ENCODE measurements around the gene PPP6R1. TPM values are rescaled to one million over a fixed set of nuclear protein-coding genes. Genes with fewer than 3 reads are reported as not detected.

The PPP6R1 gene
- polyA plus RNA-seq, 1 of the 3 experiments (the other 2 are of a cell fraction): 47.8 TPM

GRCh38 chr19:55305983-55306562 lies 47.3 kb upstream of the PPP6R1 start (continued):
- TF ChIP-seq RCOR1 (IDR thresholded peaks at IDR 0.05; ENCODE audit: low read length) (no peak), POLR2AphosphoS5 (IDR thresholded peaks at IDR 0.05; ENCODE audit: low read depth, low read length) (no peak), IRF3 (IDR thresholded peaks at IDR 0.05; ENCODE audit: low read depth, low read length) (no peak), USF2 (IDR thresholded peaks at IDR 0.05; ENCODE audit: borderline replicate concordance, low read depth, low read length) (no peak), RFX5 (IDR thresholded peaks at IDR 0.05; ENCODE audit: low read length) (no peak)

- H3K4me2 ChIP-seq: no peak overlapping the region
- no peaks in the 10 kb centered on the region for H4K20me1 ChIP-seq (ENCODE audit: insufficient read depth)
- no peak overlapping the region for H2AFZ ChIP-seq (ENCODE audit: low read depth)
- H3K9me3 ChIP-seq: no peaks in the 10 kb centered on the region
- H3K79me2 ChIP-seq (ENCODE audit: insufficient read depth): no peaks in the 10 kb centered on the region
- H3K27ac ChIP-seq (ENCODE audit: low read depth in 2 of 2, low read length in 1 of 2): no peak overlapping the region
- H3K4me1 ChIP-seq (ENCODE audit: control insufficient read depth in 1 of 2, insufficient read depth in 2 of 2, low read depth in 1 of 2, low read length in 1 of 2): peaks cover 0 to 8% of the 10 kb centered on the region in 2 experiments; a peak in 1 of 4 replicates
- TF ChIP-seq GABPA (IDR thresholded peaks at IDR 0.05; ENCODE audit: low read depth): peak; percentile 65
- no peak for TF ChIP-seq NFIC (IDR thresholded peaks at IDR 0.05; ENCODE audit: borderline replicate concordance)
- TF ChIP-seq CHD2 (IDR thresholded peaks at IDR 0.05; ENCODE audit: low read length, partially characterized antibody): peak; percentile 42
- H3K36me3 ChIP-seq (replicated peaks in 1 of 2; ENCODE audit: control insufficient read depth in 1 of 2, insufficient read depth in 2 of 2, low read length in 1 of 2): peaks cover 33 to 46% of the 10 kb centered on the region in 2 experiments
- H3K9me2 ChIP-seq: no peaks in the 10 kb centered on the region
- 76% methylated on average over 9 of the region's 9 CpGs for WGBS (ENCODE audit: low lambda C conversion rate)
- no peaks in the 10 kb centered on the region for H3F3A ChIP-seq (replicated peaks; ENCODE audit: insufficient read depth)
- H3K4me3 ChIP-seq (ENCODE audit: low read depth in 2 of 2, low read length in 1 of 2): no peak overlapping the region
- H3K27me3 ChIP-seq (ENCODE audit: insufficient read depth): no peaks in the 10 kb centered on the region
- DNase-seq: peak; percentile 84
- POLR2A ChIA-PET: no interaction called here
- CTCF ChIA-PET: interaction anchor here (0.9 to 1.2 kb wide), 2 partner anchors 11 to 113 kb away, joined by 3 to 4 read pairs; no protein-coding TSS in a partner anchor
- no peak overlapping the region for H3K9ac ChIP-seq
Observed at GRCh38 chr19:55305491-55305890, 46.7 kb upstream of the PPP6R1 start.

- no peak overlapping the region for H3K4me2 ChIP-seq
- peaks cover 0 to 8% of the 10 kb centered on the region in 2 experiments; a peak in 1 of 4 replicates for H3K4me1 ChIP-seq (ENCODE audit: control insufficient read depth in 1 of 2, insufficient read depth in 2 of 2, low read depth in 1 of 2, low read length in 1 of 2)
- POLR2A ChIA-PET: no interaction called here
- no peaks in the 10 kb centered on the region for H3K27me3 ChIP-seq (ENCODE audit: insufficient read depth)
- H3K9ac ChIP-seq: no peak overlapping the region
- no peak overlapping the region for H2AFZ ChIP-seq (ENCODE audit: low read depth)
- H3K27ac ChIP-seq (ENCODE audit: low read depth in 2 of 2, low read length in 1 of 2): no peak overlapping the region
- TF ChIP-seq MXI1 (IDR thresholded peaks at IDR 0.05; ENCODE audit: low read depth, low read length) (no peak), EP300 (IDR thresholded peaks at IDR 0.05; ENCODE audit: borderline replicate concordance in 1 of 2, low read depth in 1 of 2, low read length in 1 of 2) (no peak), SIN3A (IDR thresholded peaks at IDR 0.05; ENCODE audit: borderline replicate concordance, low read depth, low read length) (no peak), FOXM1 (IDR thresholded peaks at IDR 0.05; ENCODE audit: low read depth) (no peak), EZH2phosphoT487 (IDR thresholded peaks at IDR 0.05; ENCODE audit: borderline replicate concordance, low read depth) (no peak), GATA2 (CRISPR knock-in tag; IDR thresholded peaks at IDR 0.05) (no peak), ELF1 (IDR thresholded peaks at IDR 0.05) (no peak), NRF1 (IDR thresholded peaks at IDR 0.05; ENCODE audit: low read depth, low read length) (no peak)
- no peaks in the 10 kb centered on the region for H3K79me2 ChIP-seq (ENCODE audit: insufficient read depth)
- no peaks in the 10 kb centered on the region for H3K9me3 ChIP-seq
- no peak overlapping the region for H3K4me3 ChIP-seq (ENCODE audit: low read depth in 2 of 2, low read length in 1 of 2)
- CTCF ChIA-PET: interaction anchor here (1.2 kb wide), 1 partner anchor 10 kb away, joined by 4 read pairs; no protein-coding TSS in a partner anchor
- no peaks in the 10 kb centered on the region for H4K20me1 ChIP-seq (ENCODE audit: insufficient read depth)
- peaks cover 33 to 46% of the 10 kb centered on the region in 2 experiments for H3K36me3 ChIP-seq (replicated peaks in 1 of 2; ENCODE audit: control insufficient read depth in 1 of 2, insufficient read depth in 2 of 2, low read length in 1 of 2)
- no peak for DNase-seq
- 90% methylated on average over 11 of the region's 14 CpGs for WGBS (ENCODE audit: low lambda C conversion rate)
- H3F3A ChIP-seq (replicated peaks; ENCODE audit: insufficient read depth): no peaks in the 10 kb centered on the region
- no peaks in the 10 kb centered on the region for H3K9me2 ChIP-seq
Observed at GRCh38 chr19:55304980-55305379, 46.2 kb upstream of the PPP6R1 start.

Data from SK-N-SH (cell line).